ENCODE measurements around the gene KCNE3. TPM values are rescaled to one million over a fixed set of nuclear protein-coding genes. Genes with fewer than 3 reads are reported as not detected.

The KCNE3 gene
- total and polyA plus RNA-seq, 2 of the 4 experiments (the other 2 are of a cell fraction) = 0.05 to 0.18 TPM

GRCh38 chr11:74434528-74434927 lies 32.8 kb downstream of the KCNE3 start:
- Histone ChIP-seq H3K4me2 (ENCODE audit: low read depth, low read length) (0 out of 2 replicates have a peak overlapping the region, but pooled peaks have one; percentile 22), H3K9me1 (ENCODE audit: insufficient read depth, low read length) (no peaks in the 10 kb centered on the region), H3K9me3 (ENCODE audit: control insufficient read depth, insufficient read depth, low read length) (no peaks in the 10 kb centered on the region), H3K56ac (ENCODE audit: extremely low read depth, insufficient read depth, low read length) (no peak overlapping the region), H3K27ac (ENCODE audit: insufficient read depth, low read length) (no peak overlapping the region), H3K18ac (ENCODE audit: low read depth, low read length) (no peak overlapping the region), H2BK15ac (ENCODE audit: low read depth, low read length) (no peak overlapping the region), H4K5ac (ENCODE audit: low read depth, low read length) (no peak overlapping the region), H2AFZ (replicated peaks; ENCODE audit: low read length, poor library complexity) (no peak overlapping the region), H3K4ac (ENCODE audit: low read depth, low read length) (no peak overlapping the region), H4K8ac (ENCODE audit: low read depth in 2 of 2, low read length in 2 of 2) (no peak overlapping the region), H2AK5ac (ENCODE audit: low read depth, low read length) (no peak overlapping the region), H3K23ac (ENCODE audit: low read depth, low read length) (no peak overlapping the region), H2BK20ac (ENCODE audit: low read depth, low read length) (no peak overlapping the region), H3K27me3 (ENCODE audit: control insufficient read depth, insufficient read depth, low read length) (no peaks in the 10 kb centered on the region), H3K9ac (ENCODE audit: low read depth, low read length) (no peak overlapping the region), H4K91ac (ENCODE audit: insufficient read depth, low read depth, low read length) (no peak overlapping the region), H3K4me1 (ENCODE audit: control insufficient read depth, insufficient read depth, low read length) (peaks cover 5% of the 10 kb centered on the region), H2BK120ac (ENCODE audit: low read depth, low read length) (no peak overlapping the region), H3K4me3 (ENCODE audit: insufficient read depth, low read depth, low read length) (no peak overlapping the region), H3K79me1 (ENCODE audit: low read depth in 1 of 2, low read length in 2 of 2) (no peaks in the 10 kb centered on the region), H3K36me3 (ENCODE audit: control insufficient read depth, insufficient read depth, low read length) (no peaks in the 10 kb centered on the region), H2BK5ac (ENCODE audit: low read depth, low read length, poor library complexity, severe bottlenecking) (no peak overlapping the region), H2AK9ac (replicated peaks; ENCODE audit: low read depth, low read length, poor library complexity) (no peak overlapping the region), H3K14ac (replicated peaks; ENCODE audit: low read depth, low read length) (no peak overlapping the region), H4K20me1 (ENCODE audit: insufficient read depth, low read length) (no peaks in the 10 kb centered on the region)
- in situ Hi-C loops (cut with MboI; ENCODE audit: low sequenced_read_pairs) (no loop called here), intact Hi-C loops (cut with micrococcal nuclease) (no loop called here), dilution Hi-C loops (cut with HindIII; ENCODE audit: low sequenced_read_pairs, unreplicated experiment) (no loop called here)
- peak; percentile 91 for ATAC-seq (ENCODE audit: low read depth)
- CTCF ChIA-PET = interaction anchor here (1.1 kb wide), 1 partner anchor 14 kb away, joined by 3 read pairs; no protein-coding TSS in a partner anchor
- BruUV-seq (replicated peaks) = no TSS peak
- no CpG with 5 or more reads among the region's 7 CpGs for WGBS, 2 experiments (ENCODE audit: extremely low coverage in 2 of 2, insufficient read length in 1 of 2)
- TF ChIP-seq POLR2A (IDR thresholded peaks at IDR 0.05; ENCODE audit: low read depth, low read length) (no peak), CEBPB (IDR thresholded peaks at IDR 0.05; ENCODE audit: low read depth, low read length) (peak; percentile 90)
- DNase-seq = peak; percentile 77
- POLR2A ChIA-PET (ENCODE audit: unreplicated experiment) = no interaction called here
